Measurements from ENCODE around the gene GID4. TPM values are rescaled to one million over a fixed set of nuclear protein-coding genes. Genes with fewer than 3 reads are reported as not detected.

Gene GID4
- total RNA-seq, 2 experiments from 2014 or later = 6.1 to 6.2 TPM

DNA sequence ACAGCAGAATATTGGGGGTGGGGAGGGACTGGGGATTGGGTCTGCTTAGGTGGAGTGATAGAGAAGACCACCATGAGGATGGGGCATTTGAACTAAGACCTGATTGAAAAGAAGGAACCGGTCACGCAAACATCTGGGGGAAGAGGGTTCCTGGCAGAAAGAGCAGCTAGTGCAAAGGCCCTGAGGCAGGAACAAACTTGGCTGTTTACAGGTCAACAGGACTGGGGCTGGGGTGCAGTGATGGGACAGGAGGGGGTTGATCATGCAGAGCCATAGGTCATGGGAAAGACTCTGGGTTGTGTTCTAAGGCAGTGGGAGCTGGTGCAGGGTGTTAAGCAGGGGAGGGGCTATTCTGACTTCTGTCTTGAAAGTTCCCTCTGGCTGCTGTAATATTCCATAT lies 50.4 kb downstream of the GID4 start:
- H3K27me3 Mint-ChIP-seq = no peaks in the 10 kb centered on the region
- H3K9me3 Mint-ChIP-seq = no peaks in the 10 kb centered on the region
- H3K4me3 Mint-ChIP-seq = peak overlapping the region; percentile 99
- H3K36me3 Mint-ChIP-seq = peaks cover 11% of the 10 kb centered on the region
- ChIA-PET CTCF (no interaction called here), POLR2A (no interaction called here)
- H3K4me1 Mint-ChIP-seq (ENCODE audit: low read depth) = peaks cover 30% of the 10 kb centered on the region
- DNase-seq = no peak
- intact Hi-C loops (cut with micrococcal nuclease) = loop anchor here (5.0 kb wide), 1 partner anchor 93 kb away; the partner anchor contains the start of gene ALKBH5
- peak overlapping the region; percentile 28 for H3K27ac Mint-ChIP-seq

DNA sequence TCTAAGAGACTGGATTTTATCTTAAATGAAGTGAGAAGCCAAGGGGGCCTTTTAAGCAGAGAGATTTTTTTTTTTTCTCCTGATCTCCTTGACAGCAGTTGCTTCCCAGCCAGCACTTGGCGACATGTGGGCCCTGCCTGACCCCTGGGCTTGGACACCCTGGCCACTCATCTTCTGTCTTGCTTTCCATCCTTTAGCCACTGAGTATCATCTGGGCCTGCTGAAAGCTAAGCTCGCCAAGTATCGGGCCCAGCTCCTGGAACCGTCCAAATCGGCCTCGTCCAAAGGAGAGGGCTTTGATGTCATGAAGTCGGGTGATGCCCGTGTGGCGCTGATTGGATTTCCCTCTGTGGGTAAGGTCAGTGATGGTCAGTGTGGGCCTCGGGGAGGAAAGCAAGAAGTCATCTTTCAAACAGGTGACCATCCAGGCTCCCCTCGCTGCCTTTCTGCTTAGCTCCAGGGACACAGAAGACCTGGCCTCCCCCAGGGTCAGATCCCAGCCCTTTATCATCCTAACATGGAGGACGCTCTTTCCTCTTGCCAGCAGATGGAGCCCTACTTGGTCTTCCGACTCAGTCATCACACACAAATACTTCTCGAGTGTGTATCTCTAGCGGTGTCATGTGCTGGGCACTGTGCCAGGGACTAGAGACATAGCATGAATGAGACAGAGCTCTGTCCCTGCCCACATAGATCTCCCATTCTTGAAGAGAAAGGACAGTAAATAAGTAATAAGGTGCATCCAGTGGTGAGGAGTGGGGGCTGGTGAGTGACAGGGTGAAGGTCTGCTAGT lies 54.6 kb downstream of the GID4 start:
- Mint-ChIP-seq H3K4me1 (ENCODE audit: low read depth) (peaks cover 20% of the 10 kb centered on the region), H3K27ac (no peak overlapping the region), H3K9me3 (no peaks in the 10 kb centered on the region), H3K36me3 (peaks cover 27% of the 10 kb centered on the region), H3K27me3 (no peaks in the 10 kb centered on the region), H3K4me3 (no peak overlapping the region)
- ChIA-PET CTCF (no interaction called here), POLR2A (no interaction called here)
- intact Hi-C loops (cut with micrococcal nuclease) = no loop called here
- DNase-seq = peak; percentile 47

DNA sequence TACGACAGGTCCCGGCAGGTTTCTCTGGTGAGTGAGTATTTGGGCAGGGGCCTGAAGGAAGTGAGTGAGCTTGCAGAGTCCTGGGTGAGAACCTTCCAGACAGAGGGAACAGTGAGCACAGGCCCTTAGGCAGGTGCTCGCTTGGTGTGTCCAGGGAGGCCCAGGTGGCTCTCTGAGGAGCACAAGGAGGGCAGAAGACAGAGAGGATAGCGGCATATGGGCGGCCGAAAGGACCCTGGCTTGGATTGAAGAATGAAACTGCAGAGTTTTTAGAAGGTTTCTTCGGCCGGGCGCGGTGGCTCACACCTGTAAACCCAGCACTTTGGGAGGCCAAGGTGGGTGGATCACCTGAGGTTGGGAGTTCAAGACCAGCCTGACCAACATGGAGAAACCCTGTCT lies 55.2 kb downstream of the GID4 start:
- Mint-ChIP-seq H3K27me3 (no peaks in the 10 kb centered on the region), H3K27ac (no peak overlapping the region), H3K4me3 (no peak overlapping the region), H3K36me3 (peaks cover 27% of the 10 kb centered on the region), H3K9me3 (no peaks in the 10 kb centered on the region), H3K4me1 (ENCODE audit: low read depth) (peaks cover 15% of the 10 kb centered on the region)
- no peak for DNase-seq
- POLR2A ChIA-PET = no interaction called here
- intact Hi-C loops (cut with micrococcal nuclease) = no loop called here
- CTCF ChIA-PET = no interaction called here

DNA sequence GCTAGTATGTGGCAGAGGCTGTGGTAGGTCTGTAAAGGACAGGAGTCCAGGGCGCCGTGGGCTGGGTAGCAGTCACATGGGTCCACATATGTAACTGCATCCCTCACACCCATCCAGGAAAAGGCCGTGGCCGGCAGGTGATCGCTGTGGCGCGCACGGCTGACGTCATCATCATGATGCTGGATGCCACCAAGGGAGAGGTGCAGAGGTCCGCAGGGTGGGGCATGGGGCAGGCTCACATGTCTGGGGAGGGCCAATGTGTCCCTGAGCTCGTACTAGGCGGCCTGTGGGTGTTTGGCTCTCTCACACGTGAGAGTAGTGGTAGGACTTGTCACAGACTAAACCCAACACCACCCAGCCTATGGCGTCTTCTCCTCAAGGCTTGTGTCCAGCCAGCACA lies 60.3 kb downstream of the GID4 start:
- no peak for DNase-seq
- no peaks in the 10 kb centered on the region for H3K4me1 Mint-ChIP-seq (ENCODE audit: low read depth)
- ChIA-PET CTCF (no interaction called here), POLR2A (interaction anchor here (1.4 kb wide), 1 partner anchor 11 kb away, joined by 4 read pairs; no protein-coding TSS in a partner anchor)
- peaks cover 23% of the 10 kb centered on the region for H3K36me3 Mint-ChIP-seq
- no peak overlapping the region for H3K27ac Mint-ChIP-seq
- no peaks in the 10 kb centered on the region for H3K27me3 Mint-ChIP-seq
- intact Hi-C loops (cut with micrococcal nuclease) = no loop called here
- H3K4me3 Mint-ChIP-seq = no peak overlapping the region
- no peaks in the 10 kb centered on the region for H3K9me3 Mint-ChIP-seq

DNA sequence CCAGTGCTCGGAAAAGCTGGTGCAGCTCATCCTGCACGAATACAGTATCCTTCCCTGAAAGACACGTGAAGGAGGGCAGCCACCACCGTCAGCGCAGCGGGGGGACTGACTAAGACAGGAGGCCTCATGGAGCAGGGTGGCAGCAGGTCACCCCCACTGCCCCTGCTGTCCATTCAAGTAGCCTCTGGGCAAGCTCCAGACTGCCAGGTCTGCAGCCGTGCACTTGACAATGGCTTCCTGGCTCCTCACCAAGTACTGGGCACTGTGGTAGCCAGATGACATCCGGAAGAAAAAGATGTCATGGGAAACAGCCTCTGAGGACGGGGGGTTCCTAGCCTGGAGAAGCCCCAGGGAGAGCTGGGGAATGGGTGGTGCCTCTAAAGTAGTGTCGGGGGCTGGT lies 61.4 kb downstream of the GID4 start:
- intact Hi-C loops (cut with micrococcal nuclease) = no loop called here
- Mint-ChIP-seq H3K9me3 (no peaks in the 10 kb centered on the region), H3K4me3 (no peak overlapping the region), H3K27ac (no peak overlapping the region), H3K4me1 (ENCODE audit: low read depth) (no peaks in the 10 kb centered on the region), H3K36me3 (peaks cover 22% of the 10 kb centered on the region), H3K27me3 (no peaks in the 10 kb centered on the region)
- DNase-seq = no peak
- ChIA-PET CTCF (no interaction called here), POLR2A (no interaction called here)

DNA sequence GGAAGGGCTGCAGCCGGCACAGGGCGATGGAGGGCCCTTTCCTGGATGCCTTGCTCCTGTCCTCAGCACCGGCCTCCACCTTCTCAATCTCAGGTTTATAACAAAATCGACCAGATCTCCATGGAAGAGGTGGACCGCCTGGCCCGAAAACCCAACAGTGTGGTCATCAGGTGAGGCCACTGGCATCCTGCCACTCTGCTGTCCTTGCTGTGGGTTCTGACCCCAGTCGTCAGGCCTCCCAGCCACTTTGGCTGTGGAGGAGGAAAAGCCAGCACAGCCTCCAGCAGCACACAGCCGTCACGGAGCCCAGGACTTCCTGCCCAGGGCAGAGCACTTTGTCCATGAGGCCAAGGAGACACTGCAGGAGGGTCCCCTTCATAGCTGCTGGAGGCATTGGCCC lies 62.6 kb downstream of the GID4 start:
- no peak overlapping the region for H3K27ac Mint-ChIP-seq
- no peak overlapping the region for H3K4me3 Mint-ChIP-seq
- intact Hi-C loops (cut with micrococcal nuclease) = no loop called here
- peaks cover 12% of the 10 kb centered on the region for H3K36me3 Mint-ChIP-seq
- ChIA-PET CTCF (no interaction called here), POLR2A (no interaction called here)
- DNase-seq = no peak
- H3K27me3 Mint-ChIP-seq = no peaks in the 10 kb centered on the region
- H3K4me1 Mint-ChIP-seq (ENCODE audit: low read depth) = no peaks in the 10 kb centered on the region
- no peaks in the 10 kb centered on the region for H3K9me3 Mint-ChIP-seq

DNA sequence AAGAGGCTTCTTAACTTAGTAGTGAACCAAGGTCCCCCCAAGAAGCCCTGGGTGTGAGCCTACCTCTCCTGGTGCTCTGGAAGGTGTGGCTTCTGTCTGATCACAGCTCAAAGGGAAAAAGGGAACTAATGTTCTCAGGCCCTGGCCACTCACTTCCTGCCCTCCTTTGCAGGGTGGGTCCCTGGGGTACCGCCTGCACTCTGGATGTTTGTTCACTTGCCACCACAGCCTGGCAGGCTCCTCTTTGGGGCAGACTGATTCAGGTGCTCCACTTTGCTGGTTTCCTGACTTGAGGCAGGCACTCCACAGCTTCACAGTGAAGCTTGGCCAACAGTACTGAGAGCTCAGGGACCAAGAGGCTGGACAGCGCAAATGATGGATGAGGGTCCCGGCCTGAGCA lies 63.4 kb downstream of the GID4 start:
- ChIA-PET POLR2A (no interaction called here), CTCF (no interaction called here)
- no peaks in the 10 kb centered on the region for H3K4me1 Mint-ChIP-seq (ENCODE audit: low read depth)
- no peaks in the 10 kb centered on the region for H3K9me3 Mint-ChIP-seq
- intact Hi-C loops (cut with micrococcal nuclease) = no loop called here
- DNase-seq = no peak
- no peaks in the 10 kb centered on the region for H3K27me3 Mint-ChIP-seq
- H3K36me3 Mint-ChIP-seq = peaks cover 15% of the 10 kb centered on the region
- no peak overlapping the region for H3K27ac Mint-ChIP-seq
- H3K4me3 Mint-ChIP-seq = no peak overlapping the region

DNA sequence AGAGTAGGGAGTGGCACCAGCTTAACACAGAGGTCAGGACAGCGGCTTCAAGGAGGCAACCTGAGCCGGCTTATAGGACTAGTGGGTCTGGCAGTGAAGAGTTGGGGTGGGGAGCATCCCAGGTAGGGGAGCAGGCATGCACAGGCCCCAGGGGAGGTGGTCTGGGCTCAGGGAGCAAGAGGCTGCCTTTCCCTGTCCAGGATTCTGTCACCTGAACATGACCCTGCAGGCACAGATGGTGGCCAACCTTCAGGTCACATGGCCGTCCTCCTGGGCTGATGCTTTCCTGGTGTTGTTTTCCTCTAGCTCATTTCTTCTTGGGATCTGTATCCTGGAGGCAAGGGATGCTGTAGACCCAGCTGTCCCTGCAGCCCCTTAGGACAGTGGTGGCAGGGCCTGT lies 65.8 kb downstream of the GID4 start:
- H3K4me3 Mint-ChIP-seq = no peak overlapping the region
- CTCF ChIA-PET = no interaction called here
- intact Hi-C loops (cut with micrococcal nuclease) = no loop called here
- H3K4me1 Mint-ChIP-seq (ENCODE audit: low read depth) = no peaks in the 10 kb centered on the region
- DNase-seq = no peak
- POLR2A ChIA-PET = no interaction called here
- H3K27me3 Mint-ChIP-seq = no peaks in the 10 kb centered on the region
- H3K27ac Mint-ChIP-seq = no peak overlapping the region
- H3K36me3 Mint-ChIP-seq = peaks cover 13% of the 10 kb centered on the region
- H3K9me3 Mint-ChIP-seq = no peaks in the 10 kb centered on the region

GRCh38 chr17:18105595-18105994 lies 66.4 kb downstream of the GID4 start:
- intact Hi-C loops (cut with micrococcal nuclease) = no loop called here
- Mint-ChIP-seq H3K36me3 (peaks cover 11% of the 10 kb centered on the region), H3K9me3 (no peaks in the 10 kb centered on the region), H3K27me3 (no peaks in the 10 kb centered on the region), H3K27ac (no peak overlapping the region), H3K4me3 (no peak overlapping the region), H3K4me1 (ENCODE audit: low read depth) (no peaks in the 10 kb centered on the region)
- no peak for DNase-seq
- CTCF ChIA-PET = no interaction called here
- POLR2A ChIA-PET = no interaction called here

DNA sequence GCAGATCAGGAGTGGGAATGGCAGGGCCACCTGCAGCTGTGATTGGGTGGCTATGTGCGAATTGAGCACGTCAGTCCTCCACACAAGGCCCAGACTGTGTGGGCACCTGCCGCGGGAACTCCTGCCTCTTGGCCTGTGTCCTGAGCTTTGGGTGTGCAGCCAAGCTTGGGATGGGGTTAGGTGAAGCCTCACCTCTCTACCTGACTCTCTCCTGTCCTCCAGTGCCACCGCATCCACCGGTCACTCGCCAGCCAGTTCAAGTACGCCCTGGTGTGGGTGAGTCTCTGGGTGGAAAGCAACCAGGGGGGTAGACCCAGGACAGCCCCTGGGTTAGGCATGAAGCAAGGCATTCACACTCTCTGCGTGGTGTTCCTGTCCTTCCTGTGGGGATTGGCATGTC lies 67.0 kb downstream of the GID4 start:
- Mint-ChIP-seq H3K4me3 (no peak overlapping the region), H3K36me3 (peaks cover 11% of the 10 kb centered on the region), H3K9me3 (no peaks in the 10 kb centered on the region), H3K27me3 (no peaks in the 10 kb centered on the region), H3K4me1 (ENCODE audit: low read depth) (no peaks in the 10 kb centered on the region), H3K27ac (no peak overlapping the region)
- CTCF ChIA-PET = no interaction called here
- DNase-seq = no peak
- intact Hi-C loops (cut with micrococcal nuclease) = no loop called here
- POLR2A ChIA-PET = no interaction called here

DNA sequence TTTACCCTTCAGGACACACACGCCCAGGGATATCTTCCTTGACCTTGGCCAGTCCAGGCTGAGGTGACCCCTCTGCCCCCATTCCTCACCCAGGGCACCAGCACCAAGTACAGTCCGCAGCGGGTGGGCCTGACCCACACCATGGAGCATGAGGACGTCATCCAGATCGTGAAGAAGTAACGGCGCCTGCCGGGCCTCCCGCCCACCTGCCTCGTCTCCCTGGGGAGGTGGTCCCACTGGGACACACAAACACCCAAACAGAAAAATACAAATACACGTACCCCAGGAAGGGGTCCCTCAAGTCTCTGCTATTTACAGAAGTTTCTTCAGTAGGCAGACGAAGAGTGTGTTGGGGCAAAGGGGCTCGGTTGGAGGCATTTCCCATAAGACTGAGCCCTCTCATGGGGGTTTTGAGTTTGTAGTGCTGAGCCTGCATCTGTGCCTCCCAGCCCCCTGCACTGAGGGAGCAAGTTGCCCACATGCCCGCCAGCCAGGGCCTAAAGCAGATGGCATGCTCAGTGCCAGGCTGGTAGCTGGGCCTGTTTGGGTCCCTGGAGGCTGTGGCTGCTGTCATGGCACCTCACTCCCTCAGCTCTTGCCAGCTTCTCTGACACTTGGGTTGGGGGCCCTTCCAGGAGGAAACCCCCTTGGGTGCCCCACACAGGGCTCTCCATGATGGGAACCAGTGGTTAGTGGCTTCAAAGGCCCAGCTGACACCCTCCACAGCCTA lies 68.0 kb downstream of the GID4 start:
- POLR2A ChIA-PET = no interaction called here
- intact Hi-C loops (cut with micrococcal nuclease) = no loop called here
- peaks cover 7% of the 10 kb centered on the region for H3K36me3 Mint-ChIP-seq
- no peaks in the 10 kb centered on the region for H3K4me1 Mint-ChIP-seq (ENCODE audit: low read depth)
- no peaks in the 10 kb centered on the region for H3K9me3 Mint-ChIP-seq
- no peak overlapping the region for H3K27ac Mint-ChIP-seq
- no peak for DNase-seq
- CTCF ChIA-PET = no interaction called here
- no peaks in the 10 kb centered on the region for H3K27me3 Mint-ChIP-seq
- H3K4me3 Mint-ChIP-seq = no peak overlapping the region

- POLR2A ChIA-PET = no interaction called here
- H3K4me1 Mint-ChIP-seq (ENCODE audit: low read depth) = no peaks in the 10 kb centered on the region
- intact Hi-C loops (cut with micrococcal nuclease) = no loop called here
Observed at GRCh38 chr17:18107971-18108370, 68.8 kb downstream of the GID4 start.

More at GRCh38 chr17:18107971-18108370, 68.8 kb downstream of the GID4 start:
- H3K27ac Mint-ChIP-seq = no peak overlapping the region
- DNase-seq = no peak
- CTCF ChIA-PET = no interaction called here
- no peaks in the 10 kb centered on the region for H3K9me3 Mint-ChIP-seq
- H3K36me3 Mint-ChIP-seq = peaks cover 7% of the 10 kb centered on the region
- no peak overlapping the region for H3K4me3 Mint-ChIP-seq
- H3K27me3 Mint-ChIP-seq = no peaks in the 10 kb centered on the region

All from activated CD4-positive, alpha-beta memory T cell treated with anti-CD3 and anti-CD28 coated beads for 36 hours (primary cell).